HL-60 (cell line): Measurements from ENCODE around the gene ADGRB3.

Experiments used
- DNase-seq, 2 experiments: peaks; one replicate each; pipeline ENCODE4 v3.0.0-alpha.2; 2010 to 2020; ENCODE audit warnings: low read depth in 1 of 2, low spot score in 1 of 2
- H3K27ac ChIP-seq: fragments of 250-450 bp; sonication (Bioruptor Pico); replicated peaks from 2 replicates; pipeline ENCODE4 v1.5.1; 2020; ENCODE audit warnings: mild to moderate bottlenecking, moderate library complexity
- H3K27me3 ChIP-seq: fragments of 250-450 bp; sonication (Bioruptor Pico); 2 replicates; pipeline ENCODE4 v1.5.1; 2021; ENCODE audit warnings: mild to moderate bottlenecking, moderate library complexity; ENCODE audit not compliant: insufficient read depth, poor library complexity, severe bottlenecking
- H3K4me3 ChIP-seq: replicated peaks from 2 replicates; pipeline ENCODE4 v1.5.1; 2011; ENCODE audit warnings: mild to moderate bottlenecking, control low read depth, low read length; ENCODE audit not compliant: insufficient read depth
- CTCF ChIP-seq: IDR thresholded peaks from one replicate; pipeline ENCODE4 v1.5.1; 2011; ENCODE audit warnings: low read length, control low read depth, inconsistent platforms; ENCODE audit not compliant: insufficient read depth
- GABPA ChIP-seq: IDR thresholded peaks from 2 replicates; pipeline ENCODE4 v1.6.1; 2012; ENCODE audit warnings: low read depth
- POLR2AphosphoS5 ChIP-seq: IDR thresholded peaks from 2 replicates; pipeline ENCODE4 v1.6.1; 2012; ENCODE audit warnings: low read depth
- SPI1 ChIP-seq: IDR thresholded peaks from 2 replicates; pipeline ENCODE4 v1.6.1; 2012; ENCODE audit warnings: low read depth, mild to moderate bottlenecking, borderline replicate concordance
- TF ChIP-seq, protein P1 (sequence below): IDR thresholded peaks from 2 replicates; pipeline ENCODE4 v1.6.1; 2012; ENCODE audit warnings: low read depth; ENCODE audit not compliant: insufficient replicate concordance

The ADGRB3 gene

DNA sequence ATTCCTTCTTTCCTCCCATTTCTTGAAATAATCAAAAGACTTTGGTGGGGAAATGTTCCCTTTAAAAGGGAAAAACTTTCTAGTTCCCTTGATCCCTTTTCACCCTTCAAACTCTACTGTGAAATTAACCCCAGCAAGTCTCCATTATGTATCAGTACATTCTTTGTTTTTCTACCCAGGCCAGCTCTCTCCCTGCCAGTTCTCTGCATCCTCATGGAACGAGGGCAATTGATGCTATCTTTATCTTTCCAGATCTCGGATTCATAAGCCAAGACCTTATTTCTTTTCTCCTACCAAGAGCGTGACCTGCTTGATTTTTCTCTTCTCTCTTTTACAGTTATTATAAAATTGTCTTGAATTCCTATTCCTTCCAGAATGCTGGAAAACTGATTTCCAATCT is 75.8 kb downstream of the ADGRB3 start:
- no peak overlapping the region for H3K4me3 ChIP-seq
- DNase-seq = no peak
- H3K27ac ChIP-seq = no peak overlapping the region
- no peaks in the 10 kb centered on the region for H3K27me3 ChIP-seq
- TF ChIP-seq POLR2AphosphoS5 (no peak), GABPA (no peak), SPI1 (no peak), CTCF (no peak)
- TF ChIP-seq, protein P1, sequence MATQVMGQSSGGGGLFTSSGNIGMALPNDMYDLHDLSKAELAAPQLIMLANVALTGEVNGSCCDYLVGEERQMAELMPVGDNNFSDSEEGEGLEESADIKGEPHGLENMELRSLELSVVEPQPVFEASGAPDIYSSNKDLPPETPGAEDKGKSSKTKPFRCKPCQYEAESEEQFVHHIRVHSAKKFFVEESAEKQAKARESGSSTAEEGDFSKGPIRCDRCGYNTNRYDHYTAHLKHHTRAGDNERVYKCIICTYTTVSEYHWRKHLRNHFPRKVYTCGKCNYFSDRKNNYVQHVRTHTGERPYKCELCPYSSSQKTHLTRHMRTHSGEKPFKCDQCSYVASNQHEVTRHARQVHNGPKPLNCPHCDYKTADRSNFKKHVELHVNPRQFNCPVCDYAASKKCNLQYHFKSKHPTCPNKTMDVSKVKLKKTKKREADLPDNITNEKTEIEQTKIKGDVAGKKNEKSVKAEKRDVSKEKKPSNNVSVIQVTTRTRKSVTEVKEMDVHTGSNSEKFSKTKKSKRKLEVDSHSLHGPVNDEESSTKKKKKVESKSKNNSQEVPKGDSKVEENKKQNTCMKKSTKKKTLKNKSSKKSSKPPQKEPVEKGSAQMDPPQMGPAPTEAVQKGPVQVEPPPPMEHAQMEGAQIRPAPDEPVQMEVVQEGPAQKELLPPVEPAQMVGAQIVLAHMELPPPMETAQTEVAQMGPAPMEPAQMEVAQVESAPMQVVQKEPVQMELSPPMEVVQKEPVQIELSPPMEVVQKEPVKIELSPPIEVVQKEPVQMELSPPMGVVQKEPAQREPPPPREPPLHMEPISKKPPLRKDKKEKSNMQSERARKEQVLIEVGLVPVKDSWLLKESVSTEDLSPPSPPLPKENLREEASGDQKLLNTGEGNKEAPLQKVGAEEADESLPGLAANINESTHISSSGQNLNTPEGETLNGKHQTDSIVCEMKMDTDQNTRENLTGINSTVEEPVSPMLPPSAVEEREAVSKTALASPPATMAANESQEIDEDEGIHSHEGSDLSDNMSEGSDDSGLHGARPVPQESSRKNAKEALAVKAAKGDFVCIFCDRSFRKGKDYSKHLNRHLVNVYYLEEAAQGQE = no peak

GRCh38 chr6:68711386-68712000 is 76.4 kb downstream of the ADGRB3 start:
- no peaks in the 10 kb centered on the region for H3K27me3 ChIP-seq
- H3K4me3 ChIP-seq = no peak overlapping the region
- H3K27ac ChIP-seq = no peak overlapping the region
- TF ChIP-seq SPI1 = no peak
- no peak for TF ChIP-seq POLR2AphosphoS5
- DNase-seq = no peak

- no peak for TF ChIP-seq CTCF
- no peak for TF ChIP-seq GABPA
- TF ChIP-seq SPI1 = no peak
- TF ChIP-seq POLR2AphosphoS5 = no peak
- TF ChIP-seq, protein P1 = no peak
- no peak for DNase-seq
- H3K27me3 ChIP-seq = no peaks in the 10 kb centered on the region
- no peak overlapping the region for H3K4me3 ChIP-seq
- H3K27ac ChIP-seq = no peak overlapping the region
These were observed 81.5 kb downstream of the ADGRB3 start for GRCh38 chr6:68716620-68717019.

DNA sequence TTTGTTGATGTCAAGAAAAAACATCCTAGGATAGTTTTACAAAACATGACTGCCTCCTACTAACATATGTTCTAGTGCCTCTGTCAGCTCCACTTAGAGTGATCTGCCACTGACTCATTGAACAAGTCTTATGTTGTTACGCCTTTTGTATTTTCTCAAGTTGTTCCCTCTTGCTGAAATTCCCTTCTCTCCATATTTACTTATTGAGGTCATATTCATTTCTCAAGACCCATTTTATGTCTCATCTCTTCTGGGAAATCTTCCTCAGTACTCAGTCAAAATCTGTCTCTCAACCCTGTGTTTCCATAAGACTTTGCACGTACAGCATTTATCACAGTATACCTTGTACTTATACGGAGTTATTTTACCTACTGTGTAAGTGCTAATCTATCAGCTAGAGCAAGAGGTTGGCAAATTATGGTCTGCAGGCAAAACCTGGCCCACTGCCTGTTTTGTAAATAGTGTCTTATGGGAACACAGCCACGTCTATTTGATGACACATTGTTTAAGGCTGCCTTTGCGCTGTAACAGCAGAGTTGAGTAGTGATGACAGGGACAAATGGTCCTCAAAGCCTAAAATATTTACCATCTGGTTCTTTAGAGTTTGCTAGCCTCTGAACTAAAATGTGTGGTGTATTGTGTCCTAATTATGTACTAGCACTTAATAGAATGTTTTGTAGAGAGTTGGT is 83.4 kb downstream of the ADGRB3 start:
- TF ChIP-seq POLR2AphosphoS5 = no peak
- TF ChIP-seq, protein P1 = no peak
- TF ChIP-seq SPI1 = no peak
- TF ChIP-seq GABPA = no peak
- TF ChIP-seq CTCF = no peak
- Histone ChIP-seq H3K4me3 (no peak overlapping the region), H3K27ac (no peak overlapping the region), H3K27me3 (no peaks in the 10 kb centered on the region)
- no peak for DNase-seq
